Ovary (tissue), 3 donors: ENCODE data around the gene ADO.

Source experiments
- EP300 ChIP-seq: sonication (generic); formaldehyde crosslinking; IDR thresholded peaks from one replicate; pipeline ENCODE4 v1.6.1; 2017; ENCODE audit warnings: antibody characterized with exemption
- TF ChIP-seq, protein P1 (sequence below), 3 donors: fragments of 450-650 bp in 2 of 3; fragments of 200-600 bp in 1 of 3; IDR thresholded peaks; one replicate each; pipeline versions ENCODE4 v1.5.1 to v1.8.0; 2016 to 2022; ENCODE audit warnings: antibody characterized with exemption in 3 of 3, mild to moderate bottlenecking in 1 of 3
- donor health status: DM: no; HTN: no; CAD: no.

DNA sequence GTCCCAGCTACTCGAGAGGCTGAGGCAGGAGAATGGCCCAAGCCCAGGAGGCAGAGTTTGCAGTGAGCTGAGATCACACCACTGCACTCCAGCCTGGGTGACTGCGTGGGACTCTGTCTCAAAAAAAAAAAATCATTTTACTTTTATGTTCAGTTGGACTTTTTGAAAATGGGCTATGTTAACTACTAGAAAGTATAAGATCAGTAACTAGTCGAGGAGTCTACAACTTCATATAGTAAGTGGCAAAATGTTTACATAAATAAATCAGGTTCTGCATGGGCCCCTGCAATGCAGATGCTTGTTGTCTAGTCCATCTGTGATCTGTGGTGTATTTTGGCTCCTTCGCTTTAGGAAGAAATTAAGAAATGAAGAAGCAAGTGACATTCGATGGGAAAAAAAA is 12.3 kb upstream of the ADO start:
- TF ChIP-seq, protein P1, sequence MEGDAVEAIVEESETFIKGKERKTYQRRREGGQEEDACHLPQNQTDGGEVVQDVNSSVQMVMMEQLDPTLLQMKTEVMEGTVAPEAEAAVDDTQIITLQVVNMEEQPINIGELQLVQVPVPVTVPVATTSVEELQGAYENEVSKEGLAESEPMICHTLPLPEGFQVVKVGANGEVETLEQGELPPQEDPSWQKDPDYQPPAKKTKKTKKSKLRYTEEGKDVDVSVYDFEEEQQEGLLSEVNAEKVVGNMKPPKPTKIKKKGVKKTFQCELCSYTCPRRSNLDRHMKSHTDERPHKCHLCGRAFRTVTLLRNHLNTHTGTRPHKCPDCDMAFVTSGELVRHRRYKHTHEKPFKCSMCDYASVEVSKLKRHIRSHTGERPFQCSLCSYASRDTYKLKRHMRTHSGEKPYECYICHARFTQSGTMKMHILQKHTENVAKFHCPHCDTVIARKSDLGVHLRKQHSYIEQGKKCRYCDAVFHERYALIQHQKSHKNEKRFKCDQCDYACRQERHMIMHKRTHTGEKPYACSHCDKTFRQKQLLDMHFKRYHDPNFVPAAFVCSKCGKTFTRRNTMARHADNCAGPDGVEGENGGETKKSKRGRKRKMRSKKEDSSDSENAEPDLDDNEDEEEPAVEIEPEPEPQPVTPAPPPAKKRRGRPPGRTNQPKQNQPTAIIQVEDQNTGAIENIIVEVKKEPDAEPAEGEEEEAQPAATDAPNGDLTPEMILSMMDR (IDR thresholded peaks at IDR 0.05): no peak
- TF ChIP-seq EP300: no peak
